CD4-positive, alpha-beta T cell treated with Interleukin-4 for 1 hour (primary cell): Measurements from ENCODE around the gene AUTS2.

Experiments
- DNase-seq, 2 donors: peaks; one replicate each; pipeline ENCODE4 v3.0.0-alpha.2; 2020 to 2022

Gene AUTS2

DNA sequence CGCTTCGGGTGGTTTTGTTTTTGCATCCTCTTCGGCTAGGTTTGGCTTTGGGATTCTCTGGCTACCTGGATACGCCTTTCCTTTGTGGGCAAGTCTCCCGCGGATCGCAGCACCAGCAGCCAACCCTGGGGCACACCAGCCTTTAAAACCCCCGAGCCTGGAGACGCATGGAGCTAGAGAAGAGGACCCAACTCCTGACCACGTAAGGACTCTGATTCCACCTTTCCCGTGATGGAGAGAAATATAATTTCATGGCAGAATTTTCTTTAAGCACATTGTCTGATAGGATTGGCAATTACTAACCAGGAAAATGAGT lies 998.3 kb downstream of the AUTS2 start:
- DNase-seq: no peak

DNA sequence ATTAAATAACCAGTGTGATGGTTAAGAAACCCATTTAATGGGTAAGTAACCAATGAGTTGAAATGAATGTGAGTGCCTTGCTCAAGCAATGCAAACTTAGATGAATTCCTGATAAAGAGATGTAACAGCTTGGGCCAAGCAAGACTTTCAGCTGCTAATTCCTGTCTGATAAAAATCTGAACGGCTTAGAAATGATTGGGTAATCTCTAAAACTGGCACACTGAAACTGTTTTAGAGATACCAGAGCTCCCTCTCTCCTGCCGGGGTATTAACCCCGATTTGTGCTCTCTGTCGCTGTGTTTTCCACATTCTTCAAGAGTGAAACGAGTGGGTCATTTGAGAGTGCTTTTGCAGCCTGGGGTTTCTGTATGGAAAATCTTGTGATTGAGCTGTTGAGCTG lies 998.8 kb downstream of the AUTS2 start:
- no peak for DNase-seq

DNA sequence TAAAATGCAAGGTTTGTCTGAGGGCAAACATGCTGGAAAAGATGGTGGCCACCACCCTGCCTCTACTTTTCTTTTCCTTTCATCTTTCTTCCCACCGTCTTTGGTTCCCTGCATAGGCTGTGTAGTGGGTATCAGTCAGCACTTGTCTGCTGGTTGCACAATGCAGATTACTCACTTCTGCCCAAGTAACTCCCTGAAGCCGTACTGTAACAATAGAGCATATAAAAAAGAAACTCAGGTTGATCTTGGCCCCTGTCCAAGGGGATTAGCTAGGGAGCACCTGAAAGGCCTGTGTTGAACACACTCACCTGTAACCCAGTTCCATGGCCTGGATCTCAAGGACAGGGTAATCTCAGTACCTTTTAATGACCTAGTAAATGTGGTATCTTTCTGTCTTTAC lies 1000.7 kb downstream of the AUTS2 start:
- DNase-seq: no peak

DNA sequence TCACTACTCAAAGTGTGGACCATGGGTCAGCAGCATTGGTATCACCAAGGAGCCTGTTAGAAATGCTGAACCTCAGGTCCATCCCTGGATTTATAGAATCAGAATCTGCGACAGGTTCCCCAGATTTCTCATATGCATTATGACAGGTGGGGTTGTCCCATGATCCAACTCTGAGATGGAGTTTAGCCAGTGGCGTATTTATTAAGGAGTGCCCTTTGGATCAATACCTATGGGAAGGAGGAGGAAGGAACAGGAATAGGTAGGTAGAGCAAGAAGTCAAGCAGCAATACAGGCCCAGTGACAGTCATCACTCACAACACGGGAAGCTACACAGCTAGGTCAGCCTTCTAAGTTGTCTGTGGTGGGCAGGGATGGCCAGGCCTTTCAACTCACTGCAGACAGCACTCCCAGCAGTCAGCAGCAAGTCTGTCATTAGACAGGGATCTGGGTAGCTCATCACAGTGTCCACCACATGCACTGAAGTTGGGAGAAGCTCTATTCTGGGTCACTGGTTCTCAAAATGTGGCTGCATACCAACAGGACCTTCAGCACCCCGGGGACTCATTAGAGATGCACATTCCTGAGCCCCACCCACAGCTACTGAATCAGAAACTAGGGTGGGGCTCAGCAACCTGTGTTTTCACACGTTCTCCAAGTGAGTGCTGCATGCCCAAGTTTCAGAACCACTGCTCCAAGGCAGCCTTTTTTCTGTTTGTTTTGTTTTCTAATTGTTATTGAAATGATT lies 1001.3 kb downstream of the AUTS2 start:
- no peak for DNase-seq

DNA sequence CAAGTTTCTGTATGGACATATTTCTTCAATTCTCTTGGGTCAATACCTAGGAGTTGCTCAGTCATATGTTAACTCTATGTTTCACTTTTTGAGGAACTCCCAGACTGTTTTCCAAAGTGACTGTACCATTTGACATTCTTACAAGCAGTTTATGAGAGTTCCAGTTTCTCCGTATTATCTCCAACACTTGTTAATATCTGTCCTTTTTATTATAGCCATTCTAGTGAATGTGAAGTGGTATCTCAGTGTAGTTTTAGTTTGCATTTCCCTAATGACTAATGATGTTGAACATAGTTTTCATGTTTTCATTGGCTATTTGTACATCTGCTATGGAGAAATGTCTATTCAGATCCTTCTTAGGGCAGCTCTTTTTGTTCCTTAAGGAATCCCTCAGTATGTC lies 1002.7 kb downstream of the AUTS2 start:
- DNase-seq: no peak

DNA sequence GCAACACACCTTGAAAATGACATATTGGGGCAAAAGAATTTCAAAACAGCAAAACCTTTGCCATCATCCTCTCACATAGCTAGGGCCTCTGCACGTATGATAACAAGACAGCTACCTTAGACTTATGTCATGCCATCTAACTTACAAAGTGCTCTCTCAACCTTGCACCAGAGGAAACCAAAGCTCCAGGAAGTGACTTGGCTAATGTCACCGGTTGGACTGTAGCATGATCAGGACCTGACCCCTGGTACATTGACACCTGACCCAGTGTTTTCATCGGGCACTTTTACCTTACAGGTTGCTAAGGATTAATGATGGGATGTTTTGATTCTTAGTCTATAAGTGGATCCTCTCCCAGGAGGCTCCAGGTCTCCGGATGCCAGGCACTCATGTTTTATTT lies 1003.8 kb downstream of the AUTS2 start:
- DNase-seq: no peak

DNA sequence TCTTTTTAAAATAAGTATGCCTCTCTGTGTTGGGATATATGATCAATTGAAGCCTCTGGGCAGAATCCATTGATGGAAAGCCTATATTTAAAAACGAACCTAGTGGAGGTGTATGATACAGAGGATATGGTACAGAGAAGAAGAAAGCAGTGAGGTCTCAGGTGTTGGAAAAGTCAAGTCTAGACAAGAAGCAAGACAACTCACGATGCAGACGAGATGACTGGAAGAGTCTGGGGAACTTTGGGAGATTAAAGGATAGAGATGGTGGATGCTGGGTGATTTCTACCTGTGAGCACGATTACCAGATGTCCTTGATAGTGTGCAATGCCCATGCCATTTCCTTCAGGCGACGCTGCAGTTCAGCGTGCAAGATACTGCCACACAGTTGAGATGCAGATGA lies 1009.0 kb downstream of the AUTS2 start:
- no peak for DNase-seq

DNA sequence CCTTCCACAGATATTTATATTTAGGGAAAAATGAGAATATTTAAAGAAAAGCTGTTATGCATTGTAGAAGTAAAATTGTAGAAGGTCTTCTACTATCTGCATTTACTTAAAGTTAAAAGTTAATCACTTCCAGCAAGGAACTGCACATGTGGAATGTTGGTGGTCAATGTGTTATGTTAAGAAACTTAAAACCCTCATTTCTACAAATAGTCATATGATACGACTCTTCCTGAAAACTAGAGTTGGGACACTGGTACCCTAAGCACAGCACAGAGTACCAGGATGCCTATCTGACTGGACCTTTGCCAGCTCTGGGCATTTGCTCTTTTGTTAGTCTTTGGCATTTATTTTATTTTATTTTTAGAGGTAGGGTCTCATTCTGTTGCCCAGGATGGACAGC lies 1009.5 kb downstream of the AUTS2 start:
- DNase-seq: no peak

DNA sequence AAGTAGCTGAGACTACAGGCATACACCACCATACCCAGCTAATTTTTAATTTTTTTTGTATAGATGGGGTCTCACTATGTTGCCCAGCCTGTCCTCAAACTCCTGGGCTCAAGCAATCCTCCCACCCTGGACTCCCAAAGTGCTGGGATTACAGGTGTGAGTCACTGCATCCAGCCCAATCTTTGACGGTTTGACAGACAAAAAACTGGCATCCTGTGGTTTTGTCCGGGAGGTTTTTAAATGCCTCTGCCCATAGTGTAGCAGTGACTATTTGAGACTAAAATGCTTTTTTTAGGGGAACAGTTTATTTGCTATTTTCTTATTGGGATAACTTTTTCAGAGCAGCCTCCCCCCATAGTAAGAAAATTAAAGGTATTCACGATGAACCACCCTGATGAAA lies 1010.0 kb downstream of the AUTS2 start:
- DNase-seq: no peak

DNA sequence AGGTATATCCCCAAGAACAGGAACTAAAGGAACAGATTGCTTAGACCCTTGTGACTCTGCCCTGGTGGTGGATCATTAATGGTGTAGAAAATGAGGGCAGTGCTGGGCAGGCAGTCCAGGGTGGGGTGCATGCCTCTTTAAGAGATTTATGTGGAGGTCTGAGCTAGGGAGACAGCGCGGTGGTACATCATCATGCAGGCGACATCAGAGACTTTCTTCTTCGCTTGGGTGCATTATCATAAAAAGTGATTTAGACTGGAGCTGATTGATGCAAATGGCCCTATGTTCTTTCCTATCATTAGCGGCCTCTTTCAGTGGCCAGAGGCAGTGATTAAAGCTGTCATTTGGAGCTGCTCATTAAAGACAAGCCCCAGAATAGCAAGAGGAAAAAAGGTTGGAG lies 1014.5 kb downstream of the AUTS2 start:
- DNase-seq: no peak

DNA sequence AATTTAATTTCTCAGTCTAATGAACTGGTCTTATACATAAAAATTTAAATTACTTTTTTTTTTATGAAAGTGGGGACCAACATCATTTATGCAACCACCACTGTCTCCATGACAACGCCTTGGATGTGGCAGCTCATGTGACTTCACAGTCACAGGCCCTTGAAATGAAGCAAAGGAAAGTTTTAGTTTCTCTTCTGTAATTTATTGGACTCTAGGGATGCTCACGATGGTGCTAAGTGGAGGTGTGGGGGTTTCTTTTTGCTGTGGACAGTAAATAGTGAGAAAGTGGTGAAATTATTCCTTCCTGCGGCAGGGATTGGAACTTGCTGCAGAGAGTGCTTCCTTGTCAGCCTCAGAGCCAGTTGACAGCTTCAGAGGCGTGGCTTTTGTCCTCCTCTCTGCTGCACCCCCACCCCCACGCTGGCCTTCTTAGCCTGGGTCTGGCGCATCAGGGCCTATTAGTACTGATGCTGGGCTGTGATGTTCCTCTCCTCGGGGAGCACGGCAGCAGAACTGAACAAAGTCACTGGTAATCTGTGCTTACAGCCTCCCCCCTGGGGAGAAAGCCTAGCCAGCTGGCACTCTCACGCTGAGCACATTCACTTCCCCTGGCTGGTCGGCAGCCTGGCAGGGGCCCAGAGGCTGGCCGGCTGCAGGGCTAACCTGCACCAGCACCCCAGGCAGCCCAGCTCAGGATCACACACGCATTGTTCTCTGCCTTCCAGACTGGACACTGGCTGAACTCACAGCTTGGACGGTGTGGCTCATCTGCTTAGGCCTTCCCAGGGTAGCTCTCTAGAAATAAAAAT lies 1016.2 kb downstream of the AUTS2 start:
- no peak for DNase-seq

DNA sequence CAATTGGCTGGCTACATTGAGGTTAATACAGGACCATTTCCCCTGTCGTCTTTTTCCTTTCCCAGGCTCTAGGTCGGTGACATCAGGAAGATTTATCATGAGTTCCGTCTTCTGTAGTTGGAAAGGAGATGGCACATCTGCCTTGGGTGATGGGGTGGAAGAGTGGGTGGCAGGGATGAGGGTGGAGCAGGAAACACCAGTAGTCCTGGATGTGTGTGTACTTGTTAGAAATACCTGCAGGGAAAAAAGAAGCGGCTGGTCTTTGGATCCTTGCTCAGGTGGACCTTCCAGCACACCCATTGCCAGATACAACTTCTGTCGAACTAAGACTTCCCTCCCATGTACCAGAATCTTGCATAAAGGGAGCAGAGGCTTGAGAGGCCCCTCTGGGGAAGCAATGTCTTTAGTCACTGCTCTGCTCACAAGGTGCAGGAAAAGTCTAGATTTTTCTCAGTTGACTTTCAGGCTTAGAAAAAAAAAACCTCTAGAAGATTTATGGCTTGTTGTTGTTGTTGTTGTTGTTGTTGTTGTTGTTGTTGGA lies 1016.9 kb downstream of the AUTS2 start:
- no peak for DNase-seq

DNA sequence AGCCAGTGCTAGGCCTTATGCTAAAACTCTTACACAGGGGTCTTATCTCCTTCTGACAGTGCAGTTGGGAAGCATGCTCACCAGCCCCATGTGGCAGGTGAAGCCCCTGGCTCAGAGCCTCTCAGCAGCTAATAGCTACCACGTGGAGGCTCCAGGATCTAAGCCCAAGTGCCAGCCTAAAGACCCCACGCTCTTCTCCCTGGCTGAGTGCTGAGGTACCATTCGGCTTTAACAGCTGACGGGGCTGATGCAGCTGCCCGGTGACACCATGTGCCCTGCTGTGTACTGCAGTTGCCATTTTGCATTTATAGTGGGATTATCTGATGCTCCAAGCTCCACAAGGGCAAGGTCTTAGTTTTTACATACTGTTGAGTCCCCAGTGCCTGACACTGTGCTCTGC lies 1017.9 kb downstream of the AUTS2 start:
- DNase-seq: no peak

DNA sequence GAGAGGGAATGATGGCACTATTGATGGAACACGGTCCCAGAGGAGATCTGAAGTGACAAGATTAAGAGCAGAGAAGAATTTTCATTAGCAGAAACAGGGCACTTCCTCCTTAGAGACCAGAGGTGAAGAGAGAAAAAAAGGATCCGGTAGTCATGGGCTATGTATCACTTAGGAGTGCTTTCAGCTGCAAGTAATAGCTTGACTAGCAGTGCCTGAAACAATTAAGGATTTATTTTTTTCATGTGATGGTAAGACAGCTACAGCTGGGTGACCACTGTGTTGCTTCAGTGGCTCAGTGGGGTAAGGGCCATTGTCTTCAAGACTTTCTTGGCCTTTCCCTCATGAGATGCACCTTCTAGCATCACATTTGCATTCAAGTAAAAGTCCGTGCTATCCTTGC lies 1018.5 kb downstream of the AUTS2 start:
- no peak for DNase-seq

DNA sequence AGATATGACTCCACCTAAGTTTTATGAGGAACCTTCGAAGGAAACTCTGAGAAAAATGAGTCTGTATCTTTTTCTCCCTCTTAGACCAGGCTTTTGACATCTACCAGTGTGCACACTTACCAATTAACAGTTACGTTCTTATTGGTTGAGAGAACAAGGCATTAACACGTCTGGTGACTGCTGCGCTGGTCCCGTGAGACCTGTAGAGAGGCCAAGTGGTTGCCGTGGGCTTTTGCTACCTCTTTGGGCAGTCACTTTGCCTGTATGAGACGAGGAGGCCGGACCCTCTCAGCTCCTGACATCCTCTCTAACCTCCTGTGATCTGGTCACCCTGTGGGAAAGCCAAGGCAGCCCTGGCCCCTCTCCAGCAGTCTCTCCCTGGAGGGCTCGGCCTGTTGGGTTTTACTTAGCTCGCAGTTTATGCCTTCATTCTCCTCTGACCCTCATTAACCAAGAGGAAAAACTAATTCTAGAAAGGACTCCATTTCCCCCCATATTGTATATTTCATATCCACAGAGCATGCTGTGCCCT lies 1019.8 kb downstream of the AUTS2 start:
- no peak for DNase-seq

DNA sequence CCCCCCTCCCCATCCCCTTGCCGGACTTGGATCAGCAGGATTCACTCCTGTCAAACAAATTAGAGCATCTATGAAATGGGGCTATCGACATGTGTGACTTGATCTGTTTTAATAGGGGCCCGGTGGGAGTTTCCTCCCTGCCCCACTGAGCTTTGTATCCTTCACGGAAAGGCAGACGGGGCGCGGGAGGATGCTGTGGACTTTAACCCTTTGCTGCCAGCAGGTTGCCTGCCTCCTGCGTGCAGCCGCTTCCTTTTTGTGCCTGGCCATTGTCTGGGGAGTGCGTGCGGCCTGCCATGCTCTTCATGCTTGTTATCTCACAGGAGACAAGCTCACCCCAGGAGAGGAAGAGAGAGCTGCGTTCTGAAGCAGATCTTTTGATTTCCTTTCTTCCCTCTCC lies 1020.9 kb downstream of the AUTS2 start:
- DNase-seq: no peak

DNA sequence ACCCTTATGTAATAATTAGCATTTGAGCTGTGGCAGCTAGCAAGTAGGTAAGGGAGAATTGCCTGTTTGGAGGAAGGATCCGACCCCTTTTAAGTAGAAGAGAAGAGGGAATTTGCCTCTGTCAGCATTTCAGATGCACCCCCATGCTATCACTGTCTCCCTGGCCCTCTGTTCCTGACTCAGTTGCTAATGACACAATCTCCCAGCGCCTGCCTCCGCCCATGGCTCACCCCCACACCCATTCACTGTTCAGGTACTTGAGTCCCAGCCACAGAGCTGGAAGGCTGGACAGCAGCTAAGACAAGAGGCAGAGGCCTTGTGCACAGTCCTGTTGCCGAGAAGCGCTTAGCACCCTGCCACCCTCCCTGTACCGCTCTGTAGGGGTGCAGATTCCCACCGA lies 1021.4 kb downstream of the AUTS2 start:
- no peak for DNase-seq

DNA sequence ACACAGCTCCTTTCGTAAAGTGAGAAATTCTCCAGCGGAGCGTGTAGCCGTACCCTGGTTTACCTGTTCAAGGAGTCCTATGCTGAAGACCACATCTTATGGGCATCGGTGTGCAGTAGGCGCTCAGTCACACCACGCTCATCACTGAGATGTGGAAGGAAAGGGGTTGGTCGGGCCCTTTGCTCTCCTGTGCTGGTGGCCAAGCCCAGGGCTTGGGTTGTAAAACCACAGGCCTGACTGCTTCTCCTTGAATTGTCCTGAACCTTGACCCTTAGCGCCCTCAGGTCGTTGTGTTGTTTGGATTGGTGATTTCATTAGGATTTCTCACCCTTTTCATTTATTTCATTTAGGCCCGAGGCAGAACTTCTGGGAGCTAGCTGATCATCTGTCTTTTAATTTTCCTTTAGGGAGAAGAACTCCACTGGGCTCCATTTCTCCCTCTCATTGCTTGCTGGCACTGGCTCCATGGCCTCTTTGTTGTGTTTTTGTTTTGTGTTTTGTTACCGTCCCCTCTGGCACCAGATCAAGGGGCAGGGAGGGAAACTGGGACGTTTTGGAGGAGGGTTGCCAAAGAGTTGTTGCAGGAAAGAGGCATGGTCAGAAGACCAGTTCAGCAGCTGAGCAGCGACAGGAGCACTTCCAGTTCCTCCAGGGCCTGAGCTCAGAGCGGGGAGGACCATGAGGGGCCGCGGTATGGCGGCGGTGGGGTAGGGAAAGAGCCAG lies 1022.2 kb downstream of the AUTS2 start:
- no peak for DNase-seq

DNA sequence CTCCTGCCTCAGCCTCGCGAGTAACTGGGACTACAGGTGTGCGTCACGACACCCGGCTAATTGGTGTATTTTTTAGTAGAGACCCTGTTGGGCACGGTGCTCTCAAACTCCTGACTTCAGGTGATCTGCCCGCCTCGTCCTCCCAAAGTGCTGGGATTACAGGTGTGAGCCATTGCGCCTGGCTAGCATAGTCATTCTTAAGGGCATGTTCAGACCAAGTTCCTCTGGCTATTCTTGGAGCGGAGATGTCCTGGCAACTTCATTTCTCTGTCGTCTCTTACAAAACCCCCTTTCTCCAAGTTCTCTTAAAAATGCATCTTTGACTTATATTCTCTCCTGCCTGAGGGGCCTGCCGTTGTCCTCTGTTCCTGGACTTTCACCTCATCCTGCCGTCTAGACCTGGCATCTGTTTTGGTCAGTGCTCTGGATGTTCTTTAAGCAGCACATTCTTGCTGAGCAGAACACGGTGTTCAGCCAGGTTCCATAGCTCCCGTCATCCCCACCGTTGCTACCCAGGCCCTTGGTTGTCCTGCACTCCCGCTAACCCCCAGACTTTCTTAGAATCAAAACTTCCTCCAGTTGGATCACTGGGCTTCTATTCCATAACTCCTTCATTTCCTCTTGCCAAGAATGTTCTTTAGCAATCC lies 1023.8 kb downstream of the AUTS2 start:
- DNase-seq: no peak

DNA sequence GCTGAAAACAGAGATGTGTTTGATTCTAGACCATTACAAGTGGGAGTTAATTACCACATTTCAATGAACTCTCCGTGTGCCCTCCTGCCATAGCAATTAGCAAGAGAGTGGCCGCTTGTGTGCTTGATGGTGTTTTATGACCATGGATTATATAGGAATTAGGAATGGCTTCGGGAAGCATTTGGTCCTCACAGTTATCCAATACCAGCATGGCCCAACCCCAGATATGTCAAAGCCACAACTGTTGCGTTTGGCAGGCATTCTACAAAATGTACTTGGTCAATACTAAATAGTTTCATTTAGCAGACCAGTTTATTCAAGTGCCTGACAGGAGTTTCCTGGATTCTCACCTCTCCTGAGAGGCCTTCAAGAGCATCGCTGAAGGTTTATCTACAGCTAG lies 1024.7 kb downstream of the AUTS2 start:
- no peak for DNase-seq

DNA sequence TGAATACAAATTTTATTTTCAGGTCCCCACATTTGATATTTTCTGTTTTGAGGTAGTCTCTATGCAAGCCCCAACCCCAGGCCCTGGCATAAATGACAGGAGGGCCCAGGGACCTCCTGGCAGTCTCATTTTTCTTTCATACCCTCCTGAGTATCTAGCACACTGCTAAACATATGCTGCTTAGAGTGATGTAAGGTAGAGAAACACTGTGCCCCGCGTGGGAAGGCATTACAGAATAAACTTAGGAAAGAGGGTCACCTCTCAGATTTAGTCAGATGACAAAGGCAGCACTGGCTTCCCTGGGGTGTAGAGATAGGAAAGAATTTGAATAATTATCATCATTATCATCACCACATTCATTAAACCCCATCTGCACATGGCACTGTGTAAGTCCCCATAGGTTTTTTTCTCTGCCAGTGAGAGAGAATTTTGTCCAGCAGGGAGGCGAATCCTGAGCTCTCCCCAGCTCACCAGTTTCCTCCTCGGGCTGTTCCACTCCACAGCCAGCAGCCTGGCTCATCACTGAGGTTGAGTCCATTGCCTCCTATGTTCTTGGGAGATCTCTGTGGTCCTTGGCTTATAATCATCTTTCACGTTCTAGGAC lies 1026.3 kb downstream of the AUTS2 start:
- no peak for DNase-seq

DNA sequence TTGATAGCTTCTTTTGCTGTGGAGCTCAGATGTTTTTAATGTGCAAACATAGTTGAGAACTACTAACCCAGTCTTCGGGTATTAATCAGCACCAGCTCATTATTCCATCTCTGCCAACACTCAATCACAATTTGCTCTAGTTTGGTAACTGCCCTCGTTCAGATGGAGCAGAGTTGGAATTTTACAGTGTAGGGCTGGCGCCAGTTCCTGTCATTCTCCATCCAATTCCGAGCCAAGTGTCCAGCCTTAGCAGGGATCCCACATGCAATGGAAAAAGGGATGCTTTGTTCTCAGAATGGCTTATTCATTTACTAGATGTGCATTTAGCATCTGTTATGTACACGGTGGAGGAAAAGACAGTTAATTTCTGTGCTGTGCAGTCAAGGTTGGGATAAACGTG lies 1029.2 kb downstream of the AUTS2 start:
- no peak for DNase-seq

DNA sequence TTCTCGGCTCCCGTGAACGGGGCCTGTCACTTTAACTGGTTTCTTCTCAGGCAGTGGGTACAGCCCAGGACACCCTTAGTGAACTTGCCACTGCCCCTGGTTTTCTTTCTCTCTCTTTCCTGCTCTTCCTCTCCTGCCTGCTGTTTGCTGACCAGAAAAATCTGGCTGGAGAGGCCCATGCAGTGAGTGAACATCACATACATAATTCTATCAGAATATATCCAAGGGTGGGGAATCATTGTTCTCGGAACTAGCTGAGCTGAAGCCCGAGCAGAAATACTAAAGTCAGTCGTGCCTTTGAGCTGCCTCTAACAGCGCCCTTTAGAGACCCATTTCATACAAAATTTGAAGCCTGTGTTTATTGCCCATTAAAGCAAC lies 1032.2 kb downstream of the AUTS2 start:
- no peak for DNase-seq
